NOMO-1 (cell line): Measurements from ENCODE around the gene OAS3.

Experiments used
- DNase-seq, 2 experiments: peaks; one replicate each; lab custom pipeline; 2025; ENCODE audit not compliant: unreplicated experiment in 2 of 2; lab: John Stamatoyannopoulos, UW

OAS3 gene

GRCh38 chr12:113010701-113011100, 72.4 kb downstream of the OAS3 start:
- DNase-seq: no peak

GRCh38 chr12:113014565-113014964, 76.3 kb downstream of the OAS3 start:
- DNase-seq: no peak

GRCh38 chr12:113016796-113017195, 78.5 kb downstream of the OAS3 start:
- DNase-seq: no peak

- no peak for DNase-seq
These were observed 80.8 kb downstream of the OAS3 start for GRCh38 chr12:113019025-113019424.

GRCh38 chr12:113021500-113021899, 83.2 kb downstream of the OAS3 start:
- DNase-seq: no peak
